ENCODE measurements around the gene P2RY14.

GRCh38 chr3:151316267-151316991 lies 38.1 kb upstream of the P2RY14 start, which contains the start of gene GPR87:
- TF ChIP-seq CTCF (IDR thresholded peaks at IDR 0.05; ENCODE audit: extremely low read depth in 1 of 2, insufficient read depth in 1 of 2, low read depth in 1 of 2, low read length in 2 of 2): no peak
- no peak for TF ChIP-seq GATA2 (IDR thresholded peaks at IDR 0.05; ENCODE audit: insufficient read depth, insufficient read length, low read depth, low read length)
- no peak for TF ChIP-seq MAX (IDR thresholded peaks at IDR 0.05; ENCODE audit: insufficient read depth, insufficient read length)
- no peak for TF ChIP-seq FOS (IDR thresholded peaks at IDR 0.05; ENCODE audit: borderline replicate concordance, insufficient read depth, low read length)

All from endothelial cell of umbilical vein (primary cell).